A375 (cell line): ENCODE data around the gene ULK4. TPM values are rescaled to one million over a fixed set of nuclear protein-coding genes. Genes with fewer than 3 reads are reported as not detected.

ENCODE experiments used
- small RNA-seq: library from RNA; depleted of rRNA; stranded (forward); fragments of <200 nt; gene quantifications from one replicate; pipeline ENCODE3, GENCODE V24; 2014
- total RNA-seq: library from RNA; depleted of rRNA; stranded (reverse); fragments of >200 nt; shearing (Covaris generic); gene quantifications from 2 replicates; pipeline ENCODE4 v1.2.3, GENCODE V29; 2014; rRNA removed

ULK4 gene
- total RNA-seq, result 12.0 and 41.7 TPM in 2 replicates

GRCh38 chr3:41961751-41962679 lies at the start of gene ULK4:
TSS of gene ULK4 (minus strand) at chr3:41962103. CDS start at chr3:41954759, 7,344 bp downstream.

GRCh38 chr3:41198950-41199865 lies 762.7 kb downstream of the ULK4 start, which contains the start of gene CTNNB1:
TSS of gene CTNNB1 (plus strand) at chr3:41199505. CDS start at chr3:41224069, 24,564 bp downstream.

Small RNA genes within 50 kb of the gene (small RNA-seq; reads per million reads assigned to genes)
- not detected for gene ATP6V0E1P2
- not detected for gene RF00019
- gene RF00096, result 0.29 reads per million
- not detected for gene RF00602

Other genes with a start within 250 kb of the ULK4 start
- 21.2 and 24.5 TPM in 2 replicates for gene TRAK1, start 129.3 kb upstream of the ULK4 start, total RNA-seq